ENCODE results near the gene SYNPO2.

SYNPO2 gene

GRCh38 chr4:119027811-119028210 is 139.2 kb downstream of the SYNPO2 start:
- no peak for TF ChIP-seq MYC (IDR thresholded peaks at IDR 0.05; ENCODE audit: low read depth, low read length)
- TF ChIP-seq POLR2A (IDR thresholded peaks at IDR 0.05; ENCODE audit: extremely low read depth, insufficient read length), result no peak
- no peak for TF ChIP-seq MAX (IDR thresholded peaks at IDR 0.05; ENCODE audit: low read depth, low read length)
- TF ChIP-seq CTCF (IDR thresholded peaks at IDR 0.05; ENCODE audit: low read depth, low read length), result no peak
- H3K4me3 ChIP-seq (ENCODE audit: low read depth, low read length), result no peak overlapping the region
- no peak for DNase-seq (ENCODE audit: low read depth)

GRCh38 chr4:119028296-119028695 is 139.6 kb downstream of the SYNPO2 start:
- no peak for DNase-seq (ENCODE audit: low read depth)
- TF ChIP-seq MYC (IDR thresholded peaks at IDR 0.05; ENCODE audit: low read depth, low read length) (no peak), MAX (IDR thresholded peaks at IDR 0.05; ENCODE audit: low read depth, low read length) (no peak), CTCF (IDR thresholded peaks at IDR 0.05; ENCODE audit: low read depth, low read length) (no peak), POLR2A (IDR thresholded peaks at IDR 0.05; ENCODE audit: extremely low read depth, insufficient read length) (no peak)
- H3K4me3 ChIP-seq (ENCODE audit: low read depth, low read length), result no peak overlapping the region

GRCh38 chr4:119029847-119030535 is 141.3 kb downstream of the SYNPO2 start:
- H3K4me3 ChIP-seq (ENCODE audit: low read depth, low read length), result no peak overlapping the region
- TF ChIP-seq MAX (IDR thresholded peaks at IDR 0.05; ENCODE audit: low read depth, low read length), result no peak
- TF ChIP-seq POLR2A (IDR thresholded peaks at IDR 0.05; ENCODE audit: extremely low read depth, insufficient read length), result no peak
- no peak for TF ChIP-seq CTCF (IDR thresholded peaks at IDR 0.05; ENCODE audit: low read depth, low read length)
- no peak for TF ChIP-seq MYC (IDR thresholded peaks at IDR 0.05; ENCODE audit: low read depth, low read length)
- DNase-seq (ENCODE audit: low read depth), result no peak

- no peak for DNase-seq (ENCODE audit: low read depth)
- no peak overlapping the region for H3K4me3 ChIP-seq (ENCODE audit: low read depth, low read length)
- TF ChIP-seq POLR2A (IDR thresholded peaks at IDR 0.05; ENCODE audit: extremely low read depth, insufficient read length), result no peak
- TF ChIP-seq MYC (IDR thresholded peaks at IDR 0.05; ENCODE audit: low read depth, low read length), result no peak
- no peak for TF ChIP-seq CTCF (IDR thresholded peaks at IDR 0.05; ENCODE audit: low read depth, low read length)
- no peak for TF ChIP-seq MAX (IDR thresholded peaks at IDR 0.05; ENCODE audit: low read depth, low read length)
These were observed 141.9 kb downstream of the SYNPO2 start for GRCh38 chr4:119030536-119030890.

- H3K4me3 ChIP-seq (ENCODE audit: low read depth, low read length), result no peak overlapping the region
- no peak for DNase-seq (ENCODE audit: low read depth)
- no peak for TF ChIP-seq MAX (IDR thresholded peaks at IDR 0.05; ENCODE audit: low read depth, low read length)
- no peak for TF ChIP-seq MYC (IDR thresholded peaks at IDR 0.05; ENCODE audit: low read depth, low read length)
- TF ChIP-seq CTCF (IDR thresholded peaks at IDR 0.05; ENCODE audit: low read depth, low read length), result no peak
- no peak for TF ChIP-seq POLR2A (IDR thresholded peaks at IDR 0.05; ENCODE audit: extremely low read depth, insufficient read length)
These were observed 142.6 kb downstream of the SYNPO2 start for GRCh38 chr4:119031218-119031617.

All from NB4 (cell line).